ENCODE data around the gene MTA2. TPM values are rescaled to one million over a fixed set of nuclear protein-coding genes. Genes with fewer than 3 reads are reported as not detected.

The MTA2 gene
- polyA plus RNA-seq, 1 donor from 2014 or later, result 32.9 TPM

DNA sequence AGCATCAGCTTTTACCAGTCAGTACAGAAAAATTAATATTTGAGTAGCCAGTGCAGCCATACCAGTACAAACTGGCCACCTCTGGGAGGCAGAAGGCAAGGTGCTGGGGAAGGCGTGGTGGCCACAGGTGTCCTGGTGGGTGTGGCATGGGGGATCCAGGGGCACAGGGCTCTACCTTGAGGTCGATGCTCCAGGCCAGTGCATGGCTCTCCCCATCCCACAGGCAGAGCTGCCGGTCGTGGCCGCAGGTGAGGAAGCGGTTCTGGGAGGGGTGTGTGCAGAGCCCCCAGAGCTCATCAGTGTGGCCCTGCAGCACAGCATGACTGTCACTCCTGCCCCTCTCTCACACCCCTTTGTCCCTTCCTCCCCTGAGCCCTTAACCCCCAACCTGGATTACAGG, 3.8 kb upstream of the MTA2 start:
- Mint-ChIP-seq H3K36me3 (peaks cover 4% of the 10 kb centered on the region), H3K4me3 (peak overlapping the region in 1 of 4 donors; percentile 14)

DNA sequence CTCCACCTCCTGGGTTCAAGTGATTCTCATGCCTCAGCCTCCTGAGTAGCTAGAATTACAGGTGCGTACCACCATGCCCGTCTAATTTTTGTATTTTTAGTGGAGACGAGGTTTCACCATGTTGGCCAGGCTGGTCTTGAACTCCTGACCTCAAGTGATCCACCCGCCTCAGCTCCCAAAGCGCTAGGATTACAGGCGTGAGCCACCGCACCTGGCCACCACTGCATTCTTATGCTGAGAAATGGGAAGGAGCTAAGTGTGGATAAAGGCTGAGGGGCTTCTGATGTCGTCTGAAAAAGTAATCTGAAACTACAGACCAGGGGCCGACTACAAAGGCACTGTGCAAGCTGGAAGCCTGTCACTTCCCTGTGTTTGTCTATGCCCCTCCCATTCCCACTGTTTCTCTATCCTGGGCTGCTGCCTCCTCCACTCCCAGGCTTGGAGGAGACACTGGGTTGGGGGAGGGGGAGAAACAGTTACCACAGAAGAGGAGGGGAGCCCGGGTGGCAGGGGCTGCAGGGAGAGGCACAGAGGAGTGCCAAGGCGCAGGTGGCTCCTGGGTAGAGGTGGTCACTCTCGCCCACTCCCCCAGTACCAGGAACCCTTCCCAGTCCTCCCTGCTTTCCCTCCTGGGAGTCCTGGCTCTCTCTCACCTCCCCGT, 2.9 kb upstream of the MTA2 start:
- Mint-ChIP-seq H3K36me3 (peaks cover 5% of the 10 kb centered on the region), H3K4me3 (peak overlapping the region in 1 of 4 donors; percentile 65), H3K9me3 (no peaks in the 10 kb centered on the region), H3K4me1 (peaks cover 19 to 34% (median 31%) of the 10 kb centered on the region in 3 donors), H3K27me3 (no peaks in the 10 kb centered on the region), H3K27ac (peak overlapping the region in 1 of 3 donors; percentile 54)

More for the DNA sequence above, 3.8 kb upstream of the MTA2 start:
- no peaks in the 10 kb centered on the region for H3K27me3 Mint-ChIP-seq
- H3K4me1 Mint-ChIP-seq, result peaks cover 11 to 27% (median 27%) of the 10 kb centered on the region in 3 donors
- peak overlapping the region in 2 of 3 donors; percentile 57 to 62 for H3K27ac Mint-ChIP-seq
- H3K9me3 Mint-ChIP-seq, result no peaks in the 10 kb centered on the region

- H3K27ac Mint-ChIP-seq, result peak overlapping the region; percentile 49 to 75 (median 54)
- H3K4me3 Mint-ChIP-seq, result peak overlapping the region in 3 of 4 donors; percentile 65 to 73 (median 68)
- no peaks in the 10 kb centered on the region for H3K27me3 Mint-ChIP-seq
- H3K9me3 Mint-ChIP-seq, result peaks cover 0 to 3% (median 0%) of the 10 kb centered on the region in 3 donors
- peaks cover 8% of the 10 kb centered on the region for H3K36me3 Mint-ChIP-seq
- peaks cover 25 to 39% (median 38%) of the 10 kb centered on the region in 3 donors for H3K4me1 Mint-ChIP-seq
These were observed 2.2 kb upstream of the MTA2 start for GRCh38 chr11:62603776-62604299.

- H3K4me3 Mint-ChIP-seq, result peak overlapping the region; percentile 65 to 76 (median 70)
- peak overlapping the region in 2 of 3 donors; percentile 54 to 75 for H3K27ac Mint-ChIP-seq
- peaks cover 2% of the 10 kb centered on the region for H3K27me3 Mint-ChIP-seq
- peaks cover 0 to 3% (median 0%) of the 10 kb centered on the region in 3 donors for H3K9me3 Mint-ChIP-seq
- peaks cover 11% of the 10 kb centered on the region for H3K36me3 Mint-ChIP-seq
- H3K4me1 Mint-ChIP-seq, result peaks cover 32 to 46% (median 45%) of the 10 kb centered on the region in 3 donors
These were observed 1.4 kb upstream of the MTA2 start for GRCh38 chr11:62603072-62603408.

- Mint-ChIP-seq H3K4me3 (peak overlapping the region; percentile 89 to 99 (median 96)), H3K27ac (peak overlapping the region; percentile 94 to 99 (median 97)), H3K36me3 (peaks cover 11% of the 10 kb centered on the region), H3K27me3 (peaks cover 2% of the 10 kb centered on the region), H3K9me3 (peaks cover 0 to 3% (median 0%) of the 10 kb centered on the region in 3 donors), H3K4me1 (peaks cover 31 to 45% (median 41%) of the 10 kb centered on the region in 3 donors)
These were observed 741 bp upstream of the MTA2 start for GRCh38 chr11:62602141-62603071.

- peaks cover 11% of the 10 kb centered on the region for H3K36me3 Mint-ChIP-seq
- peaks cover 0 to 3% (median 0%) of the 10 kb centered on the region in 3 donors for H3K9me3 Mint-ChIP-seq
- peaks cover 2% of the 10 kb centered on the region for H3K27me3 Mint-ChIP-seq
- H3K27ac Mint-ChIP-seq, result peak overlapping the region; percentile 47 to 94 (median 94)
- peak overlapping the region; percentile 89 to 99 (median 96) for H3K4me3 Mint-ChIP-seq
- H3K4me1 Mint-ChIP-seq, result peaks cover 31 to 43% (median 38%) of the 10 kb centered on the region in 3 donors
These were observed 618 bp downstream of the MTA2 start for GRCh38 chr11:62601122-62601371.

DNA sequence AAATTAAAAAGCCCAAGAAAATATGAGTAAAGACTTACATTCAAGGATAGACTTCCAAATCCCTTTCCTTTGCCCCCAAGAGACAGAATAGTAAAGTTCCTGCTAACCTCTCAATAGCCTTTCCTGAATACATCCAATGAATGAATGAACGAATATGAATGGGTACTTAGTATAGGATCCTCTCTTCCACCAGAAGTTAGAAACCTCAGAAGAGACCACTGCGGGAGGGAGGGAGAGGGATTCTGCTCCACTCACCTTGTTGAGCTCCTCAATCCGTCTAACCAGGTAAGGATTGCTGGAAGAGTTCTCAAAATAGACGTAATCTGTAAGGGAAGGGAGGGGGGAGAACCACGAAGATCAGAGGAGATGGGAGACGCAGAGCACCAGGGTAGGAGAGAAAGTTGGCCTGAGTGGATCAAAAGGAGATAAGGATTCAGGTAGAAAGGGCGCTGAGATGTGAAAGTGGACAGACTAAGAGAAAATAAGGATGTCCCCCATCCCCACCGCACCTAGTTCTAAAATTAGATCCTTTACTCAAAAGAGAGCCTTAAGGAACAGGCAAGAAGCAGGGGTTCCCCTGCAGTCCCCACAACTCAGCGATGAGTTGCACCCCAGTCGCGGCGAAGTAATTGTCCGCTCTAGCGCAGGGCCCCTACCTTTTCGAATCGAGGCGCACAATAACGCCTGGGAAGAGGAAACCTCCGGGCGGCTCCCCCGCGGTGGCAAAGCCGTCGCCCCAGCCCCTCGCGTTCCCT, 1.1 kb downstream of the MTA2 start:
- H3K36me3 Mint-ChIP-seq, result peaks cover 11% of the 10 kb centered on the region
- peaks cover 31 to 43% (median 37%) of the 10 kb centered on the region in 3 donors for H3K4me1 Mint-ChIP-seq
- peak overlapping the region; percentile 89 to 99 (median 96) for H3K4me3 Mint-ChIP-seq
- H3K27ac Mint-ChIP-seq, result peak overlapping the region; percentile 92 to 94 (median 94)
- peaks cover 0 to 3% (median 0%) of the 10 kb centered on the region in 3 donors for H3K9me3 Mint-ChIP-seq
- H3K27me3 Mint-ChIP-seq, result peaks cover 2% of the 10 kb centered on the region

- peaks cover 2% of the 10 kb centered on the region for H3K27me3 Mint-ChIP-seq
- peaks cover 11% of the 10 kb centered on the region for H3K36me3 Mint-ChIP-seq
- H3K27ac Mint-ChIP-seq, result peak overlapping the region; percentile 92 to 94 (median 94)
- H3K9me3 Mint-ChIP-seq, result peaks cover 0 to 3% (median 0%) of the 10 kb centered on the region in 3 donors
- H3K4me1 Mint-ChIP-seq, result peaks cover 31 to 45% (median 37%) of the 10 kb centered on the region in 3 donors
- peak overlapping the region; percentile 89 to 99 (median 96) for H3K4me3 Mint-ChIP-seq
These were observed 1.8 kb downstream of the MTA2 start for GRCh38 chr11:62599901-62600300.

GRCh38 chr11:62599069-62599696, 2.5 kb downstream of the MTA2 start:
- Mint-ChIP-seq H3K27ac (peak overlapping the region; percentile 92 to 98 (median 94)), H3K27me3 (peaks cover 2% of the 10 kb centered on the region), H3K36me3 (peaks cover 11% of the 10 kb centered on the region), H3K4me1 (peaks cover 31 to 47% (median 37%) of the 10 kb centered on the region in 3 donors), H3K4me3 (peak overlapping the region; percentile 89 to 99 (median 96)), H3K9me3 (peaks cover 0 to 3% (median 0%) of the 10 kb centered on the region in 3 donors)

DNA sequence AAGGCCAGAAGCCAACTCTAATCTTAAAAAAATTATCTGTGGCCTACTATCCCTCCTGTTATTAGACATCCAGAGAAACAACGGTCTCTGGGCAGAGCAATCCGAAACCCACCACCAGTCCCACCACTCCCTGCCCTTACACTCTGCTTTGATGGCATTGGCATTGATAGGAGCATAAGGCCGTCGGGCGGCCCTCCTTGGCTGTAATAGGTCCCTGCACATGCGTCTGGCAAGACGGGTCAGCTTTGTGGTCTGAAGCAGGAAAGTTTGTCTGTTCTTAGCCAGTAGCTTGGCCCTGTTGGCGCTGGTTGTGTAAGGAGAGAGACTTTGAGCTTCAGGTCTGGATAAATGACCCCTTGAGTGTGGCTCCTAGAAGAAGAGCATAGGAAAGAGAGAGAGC, 6.5 kb downstream of the MTA2 start:
- H3K9me3 Mint-ChIP-seq, result peaks cover 0 to 3% (median 0%) of the 10 kb centered on the region in 3 donors
- peaks cover 9% of the 10 kb centered on the region for H3K36me3 Mint-ChIP-seq
- peak overlapping the region in 1 of 3 donors; percentile 17 for H3K27ac Mint-ChIP-seq
- peak overlapping the region in 1 of 4 donors; percentile 87 for H3K4me3 Mint-ChIP-seq
- peaks cover 2% of the 10 kb centered on the region for H3K27me3 Mint-ChIP-seq
- peaks cover 31 to 47% (median 40%) of the 10 kb centered on the region in 3 donors for H3K4me1 Mint-ChIP-seq

- peaks cover 15 to 38% (median 26%) of the 10 kb centered on the region in 3 donors for H3K4me1 Mint-ChIP-seq
- peak overlapping the region; percentile 70 to 87 (median 87) for H3K4me3 Mint-ChIP-seq
- no peaks in the 10 kb centered on the region for H3K27me3 Mint-ChIP-seq
- H3K9me3 Mint-ChIP-seq, result no peaks in the 10 kb centered on the region
- H3K36me3 Mint-ChIP-seq, result peaks cover 6% of the 10 kb centered on the region
- H3K27ac Mint-ChIP-seq, result peak overlapping the region; percentile 62 to 92 (median 78)
These were observed 8.1 kb downstream of the MTA2 start for GRCh38 chr11:62593434-62594044.

DNA sequence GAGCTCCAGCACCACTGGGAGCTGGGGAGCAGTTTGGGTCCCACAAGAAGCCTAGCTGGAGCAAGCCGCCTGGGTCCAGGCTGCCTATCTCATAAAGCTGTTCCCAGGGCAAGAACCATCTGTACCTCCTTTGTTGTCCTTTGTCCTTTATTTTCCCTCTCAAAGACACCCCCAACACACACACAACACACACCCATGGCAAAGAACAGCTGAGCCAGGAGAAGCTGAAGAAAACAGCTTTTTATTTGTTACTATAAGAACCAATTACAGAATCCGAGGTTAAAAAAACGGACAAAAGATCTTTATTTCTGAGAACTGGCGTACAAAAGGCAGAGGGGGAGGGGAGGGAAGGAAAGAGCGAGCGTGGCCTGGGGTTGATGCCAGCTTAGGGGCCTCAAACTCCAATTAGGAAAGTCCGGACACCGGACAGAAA, 8.7 kb downstream of the MTA2 start:
- Mint-ChIP-seq H3K27me3 (no peaks in the 10 kb centered on the region), H3K27ac (peak overlapping the region in 2 of 3 donors; percentile 78 to 81), H3K9me3 (no peaks in the 10 kb centered on the region), H3K4me1 (peaks cover 11 to 33% (median 20%) of the 10 kb centered on the region in 3 donors), H3K36me3 (peaks cover 2% of the 10 kb centered on the region), H3K4me3 (peak overlapping the region in 3 of 4 donors; percentile 57 to 87 (median 66))

DNA sequence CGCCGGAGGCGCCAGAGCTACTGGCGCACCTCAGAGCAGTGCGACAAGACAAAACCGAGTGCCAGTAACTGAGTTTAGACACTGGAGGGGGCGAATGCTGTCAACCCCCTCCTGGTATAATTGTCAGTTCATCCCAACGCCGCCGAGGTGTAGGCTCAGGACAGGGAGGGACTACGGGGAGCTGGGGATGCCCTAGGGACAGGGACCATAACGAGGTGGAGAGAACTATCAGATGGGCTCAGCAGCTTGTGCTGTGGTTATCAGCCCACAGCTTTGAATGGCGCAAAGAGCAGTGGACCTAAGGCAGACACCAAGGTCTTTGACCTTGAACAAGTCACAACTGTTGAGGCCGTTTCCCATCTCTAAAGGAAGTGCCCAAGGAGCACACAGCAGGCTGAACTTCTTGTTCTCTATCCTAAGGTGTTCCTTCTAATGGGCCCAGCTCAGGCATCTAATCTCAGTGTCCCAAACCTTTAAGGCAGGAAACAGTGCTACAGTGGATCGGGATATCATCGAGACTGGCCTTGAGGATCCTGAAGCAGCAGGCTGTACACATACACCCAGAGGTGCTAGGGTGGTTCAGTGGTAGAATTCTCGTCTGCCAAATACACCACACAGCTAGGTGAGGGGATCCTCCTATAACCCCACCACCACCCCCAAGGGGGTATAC, 9.4 kb downstream of the MTA2 start:
- Mint-ChIP-seq H3K27me3 (no peaks in the 10 kb centered on the region), H3K36me3 (peaks cover 2% of the 10 kb centered on the region), H3K4me3 (peak overlapping the region; percentile 84 to 98 (median 97)), H3K4me1 (peaks cover 11 to 27% (median 19%) of the 10 kb centered on the region in 3 donors), H3K9me3 (no peaks in the 10 kb centered on the region), H3K27ac (peak overlapping the region; percentile 78 to 99 (median 96))

All from IgD-negative memory B cell (primary cell).